ENCODE data around the gene SSB.
"Not testable (repeated sequence)": the region's sequence is repeated elsewhere in the genome, so short reads cannot be mapped to it uniquely, and the experiment has no call there.

Gene SSB

DNA sequence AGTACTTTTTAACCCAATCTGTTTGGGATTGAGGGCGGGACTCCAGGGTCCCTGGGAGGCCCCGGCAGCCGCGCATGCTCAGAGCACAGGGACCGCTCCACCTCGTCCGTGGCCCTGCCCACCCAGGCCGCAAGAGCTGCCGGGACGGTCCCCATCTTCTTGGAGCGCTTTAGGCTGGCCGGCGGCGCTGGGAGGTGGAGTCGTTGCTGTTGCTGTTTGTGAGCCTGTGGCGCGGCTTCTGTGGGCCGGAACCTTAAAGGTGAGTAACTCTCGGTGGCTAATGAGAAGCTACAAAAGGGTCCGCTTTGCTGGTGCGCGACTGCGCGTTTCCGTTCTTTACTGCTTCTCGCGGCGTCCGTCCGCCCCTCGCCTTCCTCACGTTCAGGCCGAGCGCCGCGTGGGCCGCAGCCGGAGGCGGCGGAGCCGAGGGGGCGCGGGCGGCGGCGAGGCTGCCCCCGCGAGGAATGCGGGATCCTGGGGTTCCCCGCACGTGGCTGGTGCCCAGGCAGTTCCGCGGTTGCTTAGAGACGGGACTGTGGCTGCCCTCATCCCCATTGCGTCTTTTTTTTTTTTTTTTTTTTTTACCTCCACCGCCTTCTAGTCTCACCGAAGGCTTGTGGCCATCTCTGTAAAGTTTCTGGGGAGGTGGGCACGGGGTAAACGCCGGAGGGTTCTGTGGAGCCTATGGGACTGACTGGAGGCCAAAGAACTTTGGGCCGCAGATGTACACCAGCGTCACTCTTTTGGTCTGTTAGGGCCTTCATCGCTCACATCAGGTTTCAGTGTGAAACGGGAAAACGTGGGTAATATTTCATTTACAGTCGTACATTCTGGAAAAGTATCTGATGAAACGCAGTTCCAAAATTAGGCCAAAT is at the start of gene SSB:
Gene SSB (plus strand): TSS at position 154 of the 875 bp plus-strand sequence. CDS start 2,090 bp downstream, outside the sequence.
- DNase-seq (ENCODE audit: low spot score), result peak; percentile 95

DNA sequence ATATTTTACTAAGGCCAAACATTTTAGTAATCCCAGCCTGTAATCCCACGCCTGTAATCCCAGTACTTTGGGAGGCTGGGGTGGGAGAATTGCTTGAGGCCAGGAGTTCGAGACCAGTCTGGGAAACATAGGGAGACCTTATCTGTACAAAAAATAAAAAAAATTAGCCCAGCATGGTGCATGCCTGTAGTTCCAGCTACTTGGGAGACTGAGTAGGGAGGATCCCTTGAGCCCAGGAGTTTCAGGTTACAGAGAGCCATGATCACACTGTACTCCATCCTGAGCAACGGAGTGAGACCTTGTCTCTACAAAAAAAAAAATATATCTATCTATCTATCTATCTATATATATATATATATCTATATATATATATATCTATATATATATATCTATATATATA is 45.9 kb upstream of the SSB start:
- no peak for DNase-seq (ENCODE audit: low spot score)

DNA sequence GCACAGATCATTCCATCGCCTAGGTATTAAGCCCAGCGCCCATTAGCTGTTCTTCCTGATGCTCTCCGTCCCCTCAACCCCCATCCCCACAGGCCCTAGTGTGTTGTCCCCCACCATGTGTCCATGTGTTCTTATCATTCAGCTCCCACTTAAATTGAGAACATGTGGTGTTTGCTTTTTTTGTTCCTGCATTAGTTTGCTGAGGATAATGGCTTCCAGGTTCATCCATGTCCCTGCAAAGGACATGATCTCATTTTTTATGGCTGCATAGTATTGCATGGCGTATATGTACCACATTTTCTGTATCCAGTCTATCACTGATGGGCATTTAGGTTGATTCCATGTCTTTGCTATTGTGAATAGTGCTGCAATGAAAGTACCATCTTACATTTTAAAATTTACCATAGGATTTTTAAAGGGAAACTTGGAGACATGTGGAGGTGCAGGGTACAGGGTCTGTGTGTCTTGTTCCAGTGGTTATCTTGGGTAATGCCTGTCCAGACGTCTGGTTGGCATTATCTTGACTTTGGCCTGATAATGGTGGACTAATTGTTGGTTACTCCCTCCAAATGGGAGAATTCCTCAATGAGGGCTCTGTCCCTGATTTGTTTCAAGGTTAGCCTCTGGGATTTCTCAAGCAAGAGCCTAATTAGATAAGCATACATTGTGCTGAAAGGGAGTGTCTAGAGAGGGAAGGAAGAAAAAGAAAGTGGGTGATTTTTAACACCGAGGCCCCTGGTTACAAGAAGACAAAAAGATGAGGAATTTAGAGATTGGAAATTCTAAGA is 43.4 kb upstream of the SSB start:
- no peak for DNase-seq (ENCODE audit: low spot score)

DNA sequence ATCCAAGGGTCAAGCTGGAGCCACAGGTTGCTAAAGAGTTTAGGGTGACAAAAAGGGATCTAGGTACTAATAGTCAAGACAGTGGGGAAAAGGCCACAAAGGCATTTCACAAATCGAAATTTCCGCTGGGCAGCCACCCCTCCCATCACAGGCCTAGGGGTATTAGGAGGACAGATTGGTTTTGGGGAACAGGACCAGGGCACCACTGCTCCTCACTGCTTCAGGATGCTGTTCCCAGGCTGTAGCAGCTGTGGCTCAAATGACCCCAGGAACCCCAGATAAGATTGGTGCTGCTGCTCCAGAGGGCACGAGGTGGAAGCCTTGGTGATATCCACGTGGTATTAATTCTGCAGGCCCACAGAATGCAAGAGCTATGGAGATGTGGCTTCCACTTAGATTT is 42.3 kb upstream of the SSB start:
- no peak for DNase-seq (ENCODE audit: low spot score)

DNA sequence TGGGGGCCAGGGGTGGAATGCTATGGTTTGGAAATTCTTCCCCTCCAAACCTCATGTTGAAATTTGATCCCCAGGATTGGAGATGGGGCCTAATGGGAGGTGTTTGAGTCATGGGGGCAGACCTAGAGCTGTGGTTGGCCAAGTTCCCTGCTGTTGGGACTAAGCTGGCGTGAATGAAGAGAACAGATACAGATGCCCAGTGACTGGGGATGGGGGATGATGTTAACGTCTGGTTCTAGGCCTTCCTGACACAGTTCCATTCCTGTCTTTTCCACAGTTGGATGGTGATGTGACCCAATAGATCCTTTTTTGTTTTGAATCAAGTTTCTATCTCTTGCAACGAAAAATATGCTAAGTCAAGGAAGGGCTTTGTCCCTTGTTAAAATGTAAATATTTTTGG is 41.3 kb upstream of the SSB start:
- DNase-seq (ENCODE audit: low spot score), result no peak

DNA sequence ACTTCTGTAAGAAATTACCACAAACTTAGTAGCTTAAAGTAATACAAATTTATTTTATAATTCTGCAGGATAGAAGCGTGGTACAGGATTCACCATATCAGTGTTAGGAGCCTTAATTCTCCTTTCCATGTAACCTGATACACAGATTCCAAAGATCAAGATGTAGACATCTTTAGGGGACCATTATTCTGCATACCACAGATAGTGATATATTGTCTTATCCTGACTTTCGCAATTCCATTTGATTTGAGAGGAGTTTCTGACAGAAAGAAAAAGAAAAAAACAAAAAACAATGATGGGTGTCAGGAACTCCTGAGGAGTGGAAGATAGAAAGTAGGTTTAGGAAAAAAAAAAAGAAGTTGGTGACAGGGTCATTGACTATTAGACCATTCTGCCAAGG is 40.9 kb upstream of the SSB start:
- no peak for DNase-seq (ENCODE audit: low spot score)

DNA sequence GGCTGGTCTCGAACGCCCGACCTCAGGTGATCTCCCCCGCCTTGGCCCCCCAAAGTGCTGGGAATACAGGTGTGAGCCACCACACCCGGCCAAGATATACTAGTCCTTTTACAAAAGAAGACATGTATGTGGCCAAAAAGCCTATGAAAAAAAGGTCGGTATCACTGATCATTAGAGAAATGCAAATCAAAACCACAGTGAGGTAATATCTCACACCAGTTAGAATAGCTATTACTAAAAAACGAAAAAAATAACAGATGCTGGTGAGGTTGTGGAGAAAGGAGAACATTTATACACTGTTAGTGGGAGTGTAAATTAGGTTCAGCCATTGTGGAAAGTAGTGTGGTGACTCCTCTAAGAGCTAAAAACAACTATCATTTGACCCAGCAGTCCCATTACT is 38.7 kb upstream of the SSB start:
- no peak for DNase-seq (ENCODE audit: low spot score)

DNA sequence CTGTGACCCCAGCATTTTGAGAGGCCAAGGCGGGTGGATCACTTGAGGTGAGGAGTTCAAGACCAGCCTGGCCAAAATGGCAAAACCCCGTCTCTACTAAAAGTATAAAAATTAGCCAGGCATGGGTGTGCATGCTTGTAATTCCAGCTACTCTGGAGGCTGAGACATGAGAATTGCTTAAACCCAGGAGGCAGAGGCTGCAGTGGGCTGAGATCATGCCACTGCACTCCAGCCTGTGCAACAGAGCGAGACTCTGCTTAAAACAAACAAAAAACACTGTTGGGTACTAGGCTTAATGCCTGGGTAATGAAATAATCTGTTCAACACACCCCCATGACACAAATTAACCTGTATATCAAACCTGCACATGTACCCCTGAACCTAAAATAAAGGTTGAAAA is 37.9 kb upstream of the SSB start:
- not testable (repeated sequence) for DNase-seq (ENCODE audit: low spot score)

DNA sequence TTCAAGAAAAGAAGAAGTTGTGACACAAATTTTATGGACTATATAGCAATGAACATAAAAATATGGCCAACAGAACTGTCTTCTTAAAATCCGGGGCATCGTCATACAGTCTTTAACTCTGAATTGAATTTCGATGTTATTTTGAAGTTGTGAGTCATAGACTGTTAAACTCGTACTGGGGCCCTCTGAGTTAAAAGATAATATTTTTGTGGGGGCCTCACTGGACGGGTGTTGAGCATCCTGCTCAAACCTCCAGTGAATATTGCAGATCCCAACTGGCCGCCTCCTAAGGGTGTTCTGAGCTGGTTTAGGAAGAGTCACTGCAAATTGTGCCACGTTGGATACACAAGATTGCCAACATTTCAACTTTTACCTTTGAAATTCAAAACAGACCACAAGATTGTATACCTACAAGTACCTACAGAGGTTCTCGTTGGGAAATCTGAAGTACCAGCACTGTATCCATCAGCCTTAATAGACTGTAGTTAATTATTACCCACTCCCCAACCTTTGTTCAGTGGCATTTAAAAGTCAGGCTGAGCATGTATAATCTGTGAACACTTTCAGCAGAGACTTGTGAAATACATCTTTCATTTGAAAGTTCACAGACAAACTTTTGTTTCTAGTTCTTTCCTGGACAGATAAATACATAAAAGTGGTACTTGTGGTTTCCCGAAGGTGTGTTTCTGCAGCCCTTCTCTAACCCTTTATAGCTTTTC is 37.3 kb upstream of the SSB start:
- peak; percentile 53 for DNase-seq (ENCODE audit: low spot score)

DNA sequence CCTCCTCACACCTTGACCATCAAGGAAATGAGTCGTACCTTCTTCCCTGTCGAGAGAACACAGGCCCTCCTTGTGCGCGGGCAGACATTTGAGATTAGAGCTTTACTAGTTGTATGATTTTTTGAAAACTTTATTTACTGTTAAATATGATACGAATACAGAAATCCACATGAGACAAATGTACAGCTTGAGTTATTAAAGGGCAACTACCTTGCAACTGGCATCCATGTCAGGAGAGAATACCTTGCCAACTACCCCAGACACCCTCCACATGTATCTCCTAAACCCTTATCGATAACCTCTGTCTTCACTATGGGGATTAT is 36.7 kb upstream of the SSB start:
- no peak for DNase-seq (ENCODE audit: low spot score)

DNA sequence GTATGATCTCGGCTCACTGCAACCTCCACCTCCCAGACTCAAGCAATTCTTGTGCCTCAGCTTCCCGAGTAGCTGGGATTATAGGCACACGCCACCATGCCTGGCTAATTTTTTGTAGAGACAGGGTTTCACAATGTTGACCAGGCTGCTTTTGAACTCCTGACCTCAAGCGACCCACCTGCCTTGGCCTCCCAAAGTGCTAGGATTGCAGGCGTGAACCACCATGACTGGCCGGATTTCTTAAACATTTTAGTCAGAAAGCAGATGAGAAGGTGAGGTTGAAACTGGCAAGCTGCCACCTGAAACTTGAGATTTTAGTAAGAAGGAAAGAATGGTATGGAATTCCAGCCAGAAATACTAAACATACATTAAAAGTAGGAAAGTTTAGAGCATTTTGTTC is 33.1 kb upstream of the SSB start:
- DNase-seq (ENCODE audit: low spot score), result no peak

DNA sequence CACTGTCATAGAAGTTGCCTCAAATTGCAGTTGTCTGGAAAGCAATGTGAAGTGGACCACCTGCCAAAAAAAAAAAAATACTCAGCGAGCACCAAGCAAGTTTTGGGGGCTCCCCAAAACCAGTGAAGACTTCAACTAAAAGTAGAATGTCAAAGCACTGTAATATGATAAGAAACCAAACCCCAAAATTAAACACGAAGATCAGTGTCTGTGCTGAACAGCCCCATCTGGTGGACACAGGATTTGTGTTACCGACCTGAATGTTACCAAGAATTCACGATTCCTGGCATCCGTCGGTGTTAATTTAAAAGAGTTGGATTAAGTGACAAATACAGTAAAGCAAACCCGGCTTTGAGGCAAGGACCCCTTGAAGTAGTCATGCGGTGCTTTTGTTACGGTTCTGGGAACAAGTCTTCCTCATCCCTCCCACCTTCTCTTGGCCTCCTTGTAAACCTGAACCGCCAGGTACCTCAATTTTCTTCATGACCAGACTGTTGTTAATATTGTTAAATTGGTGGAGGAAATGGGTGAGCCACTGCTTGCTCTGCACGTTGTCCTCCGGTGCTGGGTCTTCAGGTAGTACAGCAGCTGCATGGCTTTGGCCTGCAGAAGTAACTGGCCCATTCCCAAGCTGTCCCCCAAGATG is 31.3 kb upstream of the SSB start:
- peak; percentile 50 for DNase-seq (ENCODE audit: low spot score)

DNA sequence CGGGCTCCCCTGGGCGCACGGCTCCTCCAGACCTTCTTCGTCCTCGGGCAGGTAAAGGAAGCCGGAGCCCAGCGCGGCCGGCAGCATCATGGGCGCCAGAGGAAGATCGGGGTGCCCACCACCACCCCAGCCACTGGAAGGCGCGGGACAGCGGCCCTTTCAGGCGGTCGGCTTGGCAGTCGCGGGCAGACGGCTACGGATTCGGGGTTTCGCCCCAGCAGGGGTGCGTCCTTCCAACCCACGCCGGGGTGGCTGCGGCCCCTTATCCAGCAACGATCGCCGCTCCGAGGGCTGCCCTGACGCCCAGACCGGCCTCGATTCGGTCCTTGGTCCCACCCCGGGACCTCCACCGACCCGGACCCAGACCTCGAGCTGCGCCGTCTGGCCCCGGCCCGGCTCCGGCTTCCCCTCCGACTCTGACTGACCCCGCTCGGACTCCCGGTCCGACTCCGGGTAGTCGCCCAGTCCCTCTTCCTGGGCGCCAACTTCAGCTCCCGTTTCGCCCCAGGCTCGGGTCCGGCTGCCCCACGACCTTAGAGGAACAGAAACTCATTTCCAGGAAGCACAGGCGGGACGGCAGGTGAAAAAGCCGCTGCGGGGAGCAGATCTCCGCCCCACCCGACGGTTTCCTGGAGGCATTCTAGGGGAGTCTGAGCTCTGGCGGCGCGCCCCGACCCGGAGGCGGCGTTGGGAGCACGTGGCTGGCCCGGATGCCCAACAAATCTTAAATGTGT is 30.2 kb upstream of the SSB start:
- no peak for DNase-seq (ENCODE audit: low spot score)

DNA sequence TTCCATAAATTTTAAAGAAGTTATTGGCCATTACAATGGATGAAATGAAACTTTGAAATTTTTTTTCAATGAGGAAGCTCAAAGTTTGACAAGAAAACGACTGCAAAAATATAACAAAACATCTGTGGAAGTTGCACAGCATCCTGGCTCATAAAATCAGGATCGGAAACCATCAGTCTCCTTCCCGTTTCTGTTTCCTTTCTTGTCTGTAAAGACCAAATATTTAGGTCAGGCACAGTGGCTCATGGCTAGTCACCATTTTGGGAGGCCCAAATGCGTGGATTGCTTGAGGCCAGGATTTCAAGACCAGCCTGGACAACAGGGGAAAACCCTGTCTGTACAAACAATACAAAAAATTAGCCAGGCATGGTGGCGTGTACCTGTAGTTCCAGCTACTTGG is 27.6 kb upstream of the SSB start:
- DNase-seq (ENCODE audit: low spot score), result no peak

DNA sequence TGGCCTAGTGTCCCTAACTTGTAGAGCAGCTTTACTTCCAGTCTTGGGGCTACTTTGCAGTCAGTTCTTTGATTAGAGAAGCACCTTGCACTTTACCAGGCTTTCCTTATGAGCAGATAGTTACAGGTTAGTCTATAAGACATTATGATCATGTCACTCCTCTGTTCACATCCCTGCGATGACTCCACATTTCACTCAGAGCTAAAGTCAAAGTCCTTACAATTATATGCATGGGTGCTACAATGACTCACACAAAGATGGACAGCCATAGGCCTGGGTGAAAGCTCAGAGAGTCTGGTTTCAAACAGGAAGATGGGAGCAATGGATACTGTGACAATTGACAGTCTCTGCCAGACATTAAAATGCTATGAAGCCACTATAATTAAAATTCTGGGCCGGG is 27.1 kb upstream of the SSB start:
- DNase-seq (ENCODE audit: low spot score), result no peak

DNA sequence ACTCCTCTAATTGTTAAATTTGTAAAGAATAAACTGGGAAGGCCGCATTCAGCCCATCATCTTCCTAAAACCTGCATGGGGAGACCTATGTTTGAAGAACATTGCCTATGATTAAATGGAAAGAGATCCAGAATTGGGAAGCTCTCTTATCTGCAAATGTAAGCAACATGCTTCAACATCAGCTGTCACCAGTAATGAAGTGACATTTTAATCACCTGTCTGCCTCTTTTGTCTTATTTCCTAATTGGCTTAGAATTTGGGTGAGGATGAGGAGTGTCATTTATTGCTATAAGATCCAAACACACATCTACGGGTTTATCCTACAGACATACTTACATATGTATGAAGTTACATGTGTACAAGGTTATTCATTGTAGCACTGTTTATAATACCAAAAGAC is 26.0 kb upstream of the SSB start:
- DNase-seq (ENCODE audit: low spot score), result no peak

DNA sequence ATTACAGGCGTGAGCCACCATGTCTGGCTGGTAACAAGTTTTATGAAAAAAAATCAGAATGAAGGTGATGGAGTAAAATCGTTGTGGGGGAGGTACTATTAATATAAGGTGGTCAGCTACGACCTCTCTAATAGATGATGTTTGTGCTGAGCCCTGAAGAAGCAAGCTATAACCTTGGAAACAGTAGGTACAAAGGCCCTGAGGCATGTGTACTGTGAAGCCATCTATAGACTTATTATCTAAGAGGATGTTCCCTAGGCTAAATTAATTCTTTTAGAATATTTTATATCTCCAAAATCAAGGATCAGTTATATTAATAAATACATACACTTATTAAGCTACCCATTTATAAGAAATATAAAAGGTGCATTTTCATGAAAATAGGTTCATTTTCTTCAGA is 23.3 kb upstream of the SSB start:
- DNase-seq (ENCODE audit: low spot score), result no peak

DNA sequence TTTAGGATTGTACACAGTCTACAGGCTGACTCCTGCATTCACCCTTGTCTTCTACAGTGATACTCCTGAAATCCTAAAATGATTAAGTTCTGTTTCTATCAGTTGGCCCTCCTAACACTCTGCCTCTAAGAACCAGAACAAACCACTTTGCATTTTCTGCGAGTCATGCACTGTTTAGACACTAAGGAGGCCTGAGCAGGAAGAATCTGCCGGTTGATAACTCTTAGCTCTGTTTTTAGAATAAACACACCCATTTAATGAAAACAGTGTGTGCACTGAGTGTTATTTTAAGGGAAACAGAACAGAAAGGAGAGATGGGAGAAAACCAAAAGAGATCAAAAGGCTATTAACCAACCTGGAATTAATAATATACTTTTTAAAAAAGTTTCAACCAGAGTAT is 22.9 kb upstream of the SSB start:
- DNase-seq (ENCODE audit: low spot score), result no peak

DNA sequence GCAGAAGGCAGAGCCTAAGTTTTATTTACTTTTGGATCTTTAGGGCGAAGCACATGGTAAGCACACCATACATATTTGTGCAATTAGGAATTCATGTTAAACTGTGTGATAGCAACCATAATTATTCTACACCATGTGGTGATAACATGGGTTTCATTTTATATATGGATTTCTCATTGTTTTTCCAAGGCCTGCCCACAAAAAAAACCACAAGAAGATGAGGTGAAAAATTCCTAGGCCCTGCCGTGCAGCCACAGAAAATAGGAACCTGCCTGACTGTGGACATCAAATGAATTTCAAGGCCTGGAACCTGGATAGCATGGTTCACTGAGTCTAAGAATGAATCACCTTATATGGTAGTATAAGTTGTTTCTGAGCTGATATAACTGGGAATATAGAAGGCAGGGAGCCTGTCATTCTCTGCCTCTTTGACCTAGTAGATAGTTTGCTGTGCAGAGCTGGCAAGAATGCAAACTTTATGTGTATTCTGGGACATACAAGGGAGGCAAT is 22.4 kb upstream of the SSB start:
- DNase-seq (ENCODE audit: low spot score), result no peak

DNA sequence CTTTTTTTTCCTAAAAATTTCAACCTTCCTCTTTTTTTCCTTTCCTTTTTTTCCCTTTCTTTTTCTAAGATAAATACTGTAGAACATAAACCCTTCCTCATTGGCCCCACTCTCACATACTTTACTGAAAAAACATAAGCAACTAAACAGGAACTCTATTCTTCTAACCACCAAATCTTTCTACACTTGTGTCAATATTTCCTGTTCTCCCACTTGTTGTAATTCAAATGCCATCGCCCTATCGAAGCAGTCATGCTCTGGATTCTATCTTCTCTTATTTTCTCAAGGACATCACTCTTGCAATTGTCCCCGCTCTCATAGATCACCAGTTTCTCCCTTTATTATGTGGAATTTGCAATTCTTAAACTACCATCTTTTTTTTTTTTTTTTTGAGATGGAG is 20.2 kb upstream of the SSB start:
- no peak for DNase-seq (ENCODE audit: low spot score)

DNA sequence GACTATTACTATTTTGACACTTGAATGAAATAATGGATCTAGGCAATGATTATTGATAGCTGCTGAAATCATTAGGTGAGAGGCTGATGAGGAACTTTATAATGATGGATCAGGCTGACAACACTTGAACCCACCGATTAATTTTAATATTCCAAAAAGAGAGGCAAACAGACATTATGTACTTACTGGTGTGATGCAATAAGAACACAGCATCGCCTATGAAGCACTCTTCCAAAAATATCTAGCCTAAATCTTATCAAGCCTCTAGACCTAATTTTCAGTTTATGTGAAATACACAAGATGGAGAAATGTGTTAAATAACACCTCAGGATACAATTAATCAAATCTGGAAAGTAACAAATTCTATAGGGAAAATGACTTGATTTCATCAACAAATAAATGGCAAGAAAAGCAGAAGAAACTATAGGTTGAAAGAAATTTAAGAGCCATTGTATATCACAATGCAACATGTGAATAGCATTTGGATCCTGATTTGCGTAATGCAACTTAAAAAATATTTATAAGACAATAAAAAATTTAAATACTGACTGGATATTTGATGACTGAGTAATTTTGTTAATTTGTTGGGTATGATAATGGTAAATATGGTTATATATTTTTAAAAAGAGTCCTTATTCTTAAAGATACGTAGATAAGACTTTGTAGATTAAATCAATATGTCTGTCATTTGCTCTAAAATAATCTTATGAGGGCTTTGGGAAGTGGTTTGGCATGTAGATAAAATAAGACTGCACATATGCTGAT is 17.2 kb upstream of the SSB start:
- no peak for DNase-seq (ENCODE audit: low spot score)

Measured in LoVo (cell line).